OCI-LY7 (cell line): Measurements from ENCODE around the gene PDSS1.

Experiments
- EZH2phosphoT487 ChIP-seq: fragments of 200-600 bp; sonication (generic); IDR thresholded peaks from 2 replicates; pipeline ENCODE4 v1.6.1; 2018; ENCODE audit warnings: low read depth, borderline replicate concordance, mild to moderate bottlenecking, mixed run types, antibody characterized with exemption, low read length, moderate library complexity, mixed read lengths
- TF ChIP-seq, protein P1 (sequence below): fragments of 200-600 bp; sonication (generic); conservative IDR thresholded peaks from 2 replicates; pipeline ENCODE4 v1.5.1; 2014; ENCODE audit warnings: mild to moderate bottlenecking, antibody characterized with exemption, low read length, moderate library complexity, mixed read lengths

DNA sequence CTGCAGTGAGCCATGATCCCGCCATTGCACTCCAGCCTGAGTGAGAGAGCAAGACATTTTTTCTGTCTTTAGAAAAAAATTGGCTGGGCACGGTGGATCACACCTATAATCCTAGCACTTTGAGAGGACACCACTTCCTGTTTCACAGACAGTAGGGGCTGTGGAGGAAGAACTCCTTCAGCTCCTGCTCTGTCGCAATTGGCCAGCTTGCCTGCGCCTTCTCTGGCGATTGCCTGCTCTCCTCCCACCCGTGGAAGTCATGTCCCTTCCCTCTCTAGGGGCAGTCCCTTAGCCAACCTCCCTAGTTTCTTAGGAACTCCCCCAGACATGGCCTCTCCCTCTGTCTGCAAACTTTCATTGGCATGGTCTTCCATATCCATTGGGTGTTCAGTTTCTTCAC, 8.7 kb downstream of the PDSS1 start:
- TF ChIP-seq, protein P1, sequence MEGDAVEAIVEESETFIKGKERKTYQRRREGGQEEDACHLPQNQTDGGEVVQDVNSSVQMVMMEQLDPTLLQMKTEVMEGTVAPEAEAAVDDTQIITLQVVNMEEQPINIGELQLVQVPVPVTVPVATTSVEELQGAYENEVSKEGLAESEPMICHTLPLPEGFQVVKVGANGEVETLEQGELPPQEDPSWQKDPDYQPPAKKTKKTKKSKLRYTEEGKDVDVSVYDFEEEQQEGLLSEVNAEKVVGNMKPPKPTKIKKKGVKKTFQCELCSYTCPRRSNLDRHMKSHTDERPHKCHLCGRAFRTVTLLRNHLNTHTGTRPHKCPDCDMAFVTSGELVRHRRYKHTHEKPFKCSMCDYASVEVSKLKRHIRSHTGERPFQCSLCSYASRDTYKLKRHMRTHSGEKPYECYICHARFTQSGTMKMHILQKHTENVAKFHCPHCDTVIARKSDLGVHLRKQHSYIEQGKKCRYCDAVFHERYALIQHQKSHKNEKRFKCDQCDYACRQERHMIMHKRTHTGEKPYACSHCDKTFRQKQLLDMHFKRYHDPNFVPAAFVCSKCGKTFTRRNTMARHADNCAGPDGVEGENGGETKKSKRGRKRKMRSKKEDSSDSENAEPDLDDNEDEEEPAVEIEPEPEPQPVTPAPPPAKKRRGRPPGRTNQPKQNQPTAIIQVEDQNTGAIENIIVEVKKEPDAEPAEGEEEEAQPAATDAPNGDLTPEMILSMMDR = no peak
- TF ChIP-seq EZH2phosphoT487 = no peak
